Activated naive CD4-positive, alpha-beta T cell treated with anti-CD3 and anti-CD28 coated beads for 36 hours (primary cell): ENCODE measurements around the gene CERS1. TPM values are rescaled to one million over a fixed set of nuclear protein-coding genes. Genes with fewer than 3 reads are reported as not detected.
A peak's percentile ranks its signal among the peaks of the same experiment; 100 is the strongest.

Experiments
- CTCF ChIA-PET: fragments of 350-600 bp; sonication (Branson Sonifier 250); formaldehyde crosslinking; loops from one replicate; lab custom pipeline; 2021; ENCODE audit warnings: antibody characterized with exemption; lab: Charles Lee
- DNase-seq: peaks from one replicate; pipeline ENCODE4 v3.0.0-alpha.2; 2020
- H3K27ac Mint-ChIP-seq: one replicate; pipeline ENCODE4 v1.8.0; 2021; ENCODE audit warnings: mild to moderate bottlenecking, mixed read lengths
- H3K27me3 Mint-ChIP-seq: one replicate; pipeline ENCODE4 v1.8.0; 2021; ENCODE audit warnings: low read depth, mixed read lengths
- H3K36me3 Mint-ChIP-seq: one replicate; pipeline ENCODE4 v1.8.0; 2021; ENCODE audit warnings: low read depth, mixed read lengths
- H3K4me1 Mint-ChIP-seq: one replicate; pipeline ENCODE4 v1.8.0; 2021; ENCODE audit warnings: low read depth, mixed read lengths
- H3K4me3 Mint-ChIP-seq: one replicate; pipeline ENCODE4 v1.8.0; 2021; ENCODE audit warnings: mild to moderate bottlenecking, moderate library complexity, mixed read lengths
- H3K9me3 Mint-ChIP-seq: one replicate; pipeline ENCODE4 v1.8.0; 2021; ENCODE audit warnings: mixed read lengths
- intact Hi-C: fragments of 100-400 bp; cut with micrococcal nuclease; formaldehyde crosslinking; loops from one replicate; pipeline ENCODE4 v1.15.1; 2023
- total RNA-seq, 2 experiments: library from RNA; stranded (reverse); gene quantifications; one replicate each; pipeline ENCODE4 v1.2.3, GENCODE V29; 2021

The CERS1 gene
- total RNA-seq, 2 experiments from 2014 or later: not detected

DNA sequence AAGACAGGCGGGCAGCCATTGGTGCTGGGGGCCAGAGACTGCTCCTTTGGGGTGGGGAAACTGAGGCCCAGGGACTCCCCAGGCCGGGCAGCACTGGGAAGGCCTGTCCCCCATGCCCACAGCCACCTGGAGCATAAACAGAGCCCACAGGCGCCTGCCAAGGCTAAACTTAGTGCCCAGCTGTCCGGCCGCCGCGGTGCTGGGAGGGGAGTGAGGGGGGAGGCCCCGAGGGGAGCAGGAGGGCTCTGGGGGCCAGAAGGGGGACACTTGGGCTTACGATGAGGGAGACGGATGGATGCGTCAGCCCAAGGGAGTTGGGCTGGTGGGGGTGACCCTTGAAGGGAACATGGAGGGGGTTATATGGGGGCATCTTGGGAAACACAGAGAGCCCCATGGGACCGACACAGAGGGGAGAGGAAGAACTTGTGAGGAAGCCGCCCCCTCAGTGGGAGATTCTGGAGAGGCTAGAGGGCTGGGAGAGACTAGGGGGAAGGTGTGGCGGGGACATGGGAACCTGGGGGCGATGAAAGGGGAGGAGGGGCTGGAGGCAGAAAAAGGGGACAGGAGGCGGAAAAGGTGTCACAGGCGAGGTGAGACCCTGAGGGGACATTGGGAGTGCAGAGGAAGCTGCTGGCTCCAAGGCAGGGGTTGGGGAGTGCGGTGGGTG, 2.2 kb downstream of the CERS1 start:
- peaks cover 2% of the 10 kb centered on the region for H3K36me3 Mint-ChIP-seq
- H3K4me3 Mint-ChIP-seq: no peak overlapping the region
- CTCF ChIA-PET: no interaction called here
- DNase-seq: no peak
- H3K27me3 Mint-ChIP-seq: peaks cover 25% of the 10 kb centered on the region
- no peaks in the 10 kb centered on the region for H3K9me3 Mint-ChIP-seq
- peaks cover 5% of the 10 kb centered on the region for H3K4me1 Mint-ChIP-seq
- H3K27ac Mint-ChIP-seq: no peak overlapping the region
- intact Hi-C loops: no loop called here

DNA sequence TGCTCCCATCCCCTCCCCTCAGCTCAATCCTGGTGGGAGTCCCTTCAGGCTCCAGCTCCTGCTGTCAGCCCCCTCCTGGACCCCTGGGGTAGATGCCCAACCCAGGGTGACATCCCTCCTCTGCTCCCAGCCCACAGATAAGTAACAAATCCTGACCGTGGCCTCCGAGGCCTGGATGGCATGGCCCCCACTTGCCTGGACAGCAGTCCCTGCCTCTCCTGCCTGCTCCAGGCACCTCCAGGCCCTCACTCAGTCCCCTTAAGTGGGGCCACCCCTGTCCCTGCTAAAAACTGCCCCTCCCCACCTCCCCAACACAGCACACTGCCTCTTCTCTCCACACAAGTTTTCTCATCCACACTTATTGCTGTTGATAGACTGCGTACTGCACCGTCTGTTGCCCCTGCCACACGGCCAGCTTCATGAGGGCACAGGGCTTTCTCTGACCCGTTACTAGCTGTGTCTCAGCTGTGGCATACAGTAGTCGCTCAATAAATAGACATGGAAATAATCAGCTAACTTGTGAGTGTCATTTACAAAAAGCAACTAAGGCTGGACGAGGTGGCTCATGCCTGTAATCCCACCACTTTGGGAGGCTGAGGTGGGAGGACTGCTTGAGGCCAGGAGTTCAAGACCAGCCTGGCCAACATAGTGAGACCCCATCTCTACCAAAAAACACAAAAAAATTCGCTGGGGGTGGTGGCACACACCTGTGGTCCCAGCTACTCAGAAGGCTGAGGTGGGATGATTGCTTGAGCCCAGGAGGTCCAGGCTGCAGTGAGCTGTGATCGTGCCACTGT, 5.8 kb downstream of the CERS1 start:
- H3K4me3 Mint-ChIP-seq: no peak overlapping the region
- peaks cover 11% of the 10 kb centered on the region for H3K27me3 Mint-ChIP-seq
- CTCF ChIA-PET: no interaction called here

GRCh38 chr19:18886972-18887371, 9.0 kb downstream of the CERS1 start:
- Mint-ChIP-seq H3K4me3 (no peak overlapping the region), H3K4me1 (no peaks in the 10 kb centered on the region), H3K27ac (no peak overlapping the region), H3K9me3 (no peaks in the 10 kb centered on the region), H3K36me3 (no peaks in the 10 kb centered on the region), H3K27me3 (no peaks in the 10 kb centered on the region)
- intact Hi-C loops: no loop called here
- CTCF ChIA-PET: no interaction called here
- no peak for DNase-seq

More for the DNA sequence above, 5.8 kb downstream of the CERS1 start:
- no peak for DNase-seq
- no peaks in the 10 kb centered on the region for H3K9me3 Mint-ChIP-seq
- intact Hi-C loops: no loop called here
- no peaks in the 10 kb centered on the region for H3K4me1 Mint-ChIP-seq
- no peaks in the 10 kb centered on the region for H3K36me3 Mint-ChIP-seq
- H3K27ac Mint-ChIP-seq: no peak overlapping the region

GRCh38 chr19:18883526-18884304, 12.2 kb downstream of the CERS1 start:
- no peaks in the 10 kb centered on the region for H3K4me1 Mint-ChIP-seq
- H3K27me3 Mint-ChIP-seq: no peaks in the 10 kb centered on the region
- H3K36me3 Mint-ChIP-seq: no peaks in the 10 kb centered on the region
- H3K27ac Mint-ChIP-seq: no peak overlapping the region
- intact Hi-C loops: no loop called here
- no peak for DNase-seq
- H3K4me3 Mint-ChIP-seq: no peak overlapping the region
- H3K9me3 Mint-ChIP-seq: no peaks in the 10 kb centered on the region
- CTCF ChIA-PET: no interaction called here

DNA sequence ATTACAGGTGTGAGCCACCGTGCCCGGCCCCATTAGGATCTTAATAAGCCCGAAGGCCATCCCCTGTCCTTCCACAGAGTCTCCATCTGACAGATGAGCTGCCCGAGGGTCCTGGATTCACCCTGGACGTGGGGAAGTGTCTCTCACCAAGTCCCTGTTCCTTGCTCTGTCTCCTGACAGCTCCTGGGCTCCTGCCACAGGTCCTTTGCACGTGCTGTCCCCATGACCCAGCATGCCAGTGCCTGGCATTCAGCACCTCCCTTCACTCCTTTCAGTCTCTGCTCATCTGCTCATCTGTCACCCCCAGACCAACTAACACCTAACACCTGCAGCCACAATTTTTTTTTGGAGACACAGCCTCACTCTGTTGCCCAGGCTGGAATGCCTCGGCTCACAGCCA, 14.5 kb downstream of the CERS1 start:
- no peak overlapping the region for H3K27ac Mint-ChIP-seq
- no peak overlapping the region for H3K4me3 Mint-ChIP-seq
- H3K9me3 Mint-ChIP-seq: no peaks in the 10 kb centered on the region
- no peak for DNase-seq
- CTCF ChIA-PET: no interaction called here
- intact Hi-C loops: no loop called here
- no peaks in the 10 kb centered on the region for H3K4me1 Mint-ChIP-seq
- no peaks in the 10 kb centered on the region for H3K36me3 Mint-ChIP-seq
- H3K27me3 Mint-ChIP-seq: no peaks in the 10 kb centered on the region

- Mint-ChIP-seq H3K36me3 (no peaks in the 10 kb centered on the region), H3K27ac (no peak overlapping the region), H3K9me3 (no peaks in the 10 kb centered on the region), H3K4me3 (no peak overlapping the region), H3K27me3 (no peaks in the 10 kb centered on the region), H3K4me1 (no peaks in the 10 kb centered on the region)
- DNase-seq: peak; percentile 35
- CTCF ChIA-PET: interaction anchor here (1.3 kb wide), 1 partner anchor 33 kb away, joined by 4 read pairs; no protein-coding TSS in a partner anchor
- intact Hi-C loops: no loop called here
Measured at GRCh38 chr19:18879579-18880373, 16.2 kb downstream of the CERS1 start.

GRCh38 chr19:18878858-18879578, 16.9 kb downstream of the CERS1 start:
- no peaks in the 10 kb centered on the region for H3K27me3 Mint-ChIP-seq
- no peak overlapping the region for H3K27ac Mint-ChIP-seq
- no peaks in the 10 kb centered on the region for H3K36me3 Mint-ChIP-seq
- intact Hi-C loops: no loop called here
- no peaks in the 10 kb centered on the region for H3K9me3 Mint-ChIP-seq
- CTCF ChIA-PET: interaction anchor here (1.3 kb wide), 1 partner anchor 32 kb away, joined by 4 read pairs; no protein-coding TSS in a partner anchor
- no peak overlapping the region for H3K4me3 Mint-ChIP-seq
- H3K4me1 Mint-ChIP-seq: no peaks in the 10 kb centered on the region
- no peak for DNase-seq

- no peaks in the 10 kb centered on the region for H3K27me3 Mint-ChIP-seq
- H3K9me3 Mint-ChIP-seq: no peaks in the 10 kb centered on the region
- DNase-seq: no peak
- intact Hi-C loops: no loop called here
- H3K4me3 Mint-ChIP-seq: no peak overlapping the region
- CTCF ChIA-PET: no interaction called here
- H3K36me3 Mint-ChIP-seq: no peaks in the 10 kb centered on the region
- no peak overlapping the region for H3K27ac Mint-ChIP-seq
- H3K4me1 Mint-ChIP-seq: no peaks in the 10 kb centered on the region
Measured at GRCh38 chr19:18878058-18878797, 17.7 kb downstream of the CERS1 start.

DNA sequence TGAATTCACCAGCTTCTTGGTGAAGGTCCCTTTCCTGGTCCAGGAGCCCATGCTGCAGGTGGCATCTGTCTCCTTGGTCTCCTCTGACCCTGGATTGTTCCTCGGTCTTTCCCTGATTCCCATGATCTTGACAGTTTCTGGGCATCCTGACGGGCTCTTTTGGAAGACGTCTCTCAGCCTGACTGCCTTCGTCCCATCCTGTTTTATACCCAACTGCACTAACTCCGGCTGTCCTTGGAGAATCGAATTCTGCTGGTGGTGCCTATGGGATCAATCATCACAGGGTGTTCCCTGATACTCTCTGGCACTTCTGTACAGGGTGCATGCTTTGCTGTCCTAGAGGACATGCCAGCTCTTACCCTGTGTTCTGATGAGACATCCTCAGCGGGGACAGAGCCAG, 19.1 kb downstream of the CERS1 start:
- Mint-ChIP-seq H3K4me3 (no peak overlapping the region), H3K36me3 (no peaks in the 10 kb centered on the region), H3K9me3 (no peaks in the 10 kb centered on the region), H3K4me1 (no peaks in the 10 kb centered on the region), H3K27me3 (no peaks in the 10 kb centered on the region), H3K27ac (no peak overlapping the region)
- no peak for DNase-seq
- intact Hi-C loops: no loop called here
- CTCF ChIA-PET: interaction anchor here (1.3 kb wide), 1 partner anchor 16 kb away, joined by 3 read pairs; no protein-coding TSS in a partner anchor

DNA sequence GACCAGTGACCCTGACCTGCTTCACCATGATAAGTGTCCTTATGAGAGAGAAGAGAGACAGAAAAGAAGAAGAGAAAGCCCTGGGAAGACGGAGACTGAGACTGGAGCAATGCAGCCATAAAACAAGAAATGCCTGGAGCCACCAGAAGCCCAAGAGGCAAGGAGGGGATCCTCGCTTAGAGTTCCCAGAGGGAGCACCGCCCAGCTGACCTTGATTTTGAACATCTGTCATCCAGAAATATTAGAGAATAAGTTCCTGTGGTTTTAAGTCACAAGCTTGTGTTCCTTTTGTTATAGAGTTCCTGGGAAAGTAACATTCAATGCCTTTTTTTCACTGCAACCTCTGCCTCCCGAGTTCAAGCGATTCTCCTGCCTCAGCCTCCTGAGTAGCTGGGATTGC, 20.2 kb downstream of the CERS1 start:
- CTCF ChIA-PET: interaction anchor here (0.6 to 0.7 kb wide), 2 partner anchors 17 to 70 kb away, joined by 3 read pairs; no protein-coding TSS in a partner anchor
- no peak overlapping the region for H3K27ac Mint-ChIP-seq

DNA sequence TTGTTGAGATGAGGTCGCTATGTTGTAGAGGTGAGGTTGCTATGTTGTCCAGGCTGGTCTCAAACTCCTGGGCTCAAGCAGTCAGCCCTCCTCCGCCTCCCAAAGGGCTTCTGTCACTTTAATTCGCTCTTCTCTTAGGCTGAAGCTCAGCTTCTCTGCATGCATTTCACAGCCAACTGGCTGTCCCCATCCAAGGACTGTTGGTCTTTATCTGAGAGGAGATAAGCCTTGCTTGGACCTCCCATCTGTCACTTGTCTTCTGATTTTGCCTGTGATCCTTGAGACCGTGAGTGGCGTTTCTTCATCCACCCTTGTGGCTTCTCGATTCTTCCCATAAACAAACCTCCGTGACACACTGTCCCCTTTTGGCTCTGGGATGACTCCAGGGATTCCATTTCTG, 24.4 kb downstream of the CERS1 start:
- H3K27ac Mint-ChIP-seq: no peak overlapping the region
- peaks cover 5% of the 10 kb centered on the region for H3K4me1 Mint-ChIP-seq
- H3K36me3 Mint-ChIP-seq: peaks cover 6% of the 10 kb centered on the region
- CTCF ChIA-PET: interaction anchor here (0.7 kb wide), 1 partner anchor 185 kb away, joined by 4 read pairs; no protein-coding TSS in a partner anchor
- no peaks in the 10 kb centered on the region for H3K9me3 Mint-ChIP-seq
- H3K4me3 Mint-ChIP-seq: no peak overlapping the region
- no peak for DNase-seq
- peaks cover 3% of the 10 kb centered on the region for H3K27me3 Mint-ChIP-seq
- intact Hi-C loops: no loop called here

More for the DNA sequence above, 20.2 kb downstream of the CERS1 start:
- H3K9me3 Mint-ChIP-seq: no peaks in the 10 kb centered on the region
- peaks cover 2% of the 10 kb centered on the region for H3K4me1 Mint-ChIP-seq
- DNase-seq: no peak
- intact Hi-C loops: no loop called here
- no peaks in the 10 kb centered on the region for H3K36me3 Mint-ChIP-seq
- peaks cover 3% of the 10 kb centered on the region for H3K27me3 Mint-ChIP-seq
- H3K4me3 Mint-ChIP-seq: no peak overlapping the region
